SJSA1 (cell line): Measurements from ENCODE around the gene PCGF2. TPM values are rescaled to one million over a fixed set of nuclear protein-coding genes. Genes with fewer than 3 reads are reported as not detected.

Experiments
- total RNA-seq: library from RNA; depleted of rRNA; stranded (reverse); fragments of >200 nt; shearing (Covaris generic); gene quantifications from 2 replicates; pipeline ENCODE4 v1.2.3, GENCODE V29; 2014; rRNA removed

PCGF2 gene
- total RNA-seq, 1 experiment from 2014 or later: 3.6 TPM

Other genes with a start within 250 kb of the PCGF2 start
- not detected in 2 replicates for gene SRCIN1, start 142.4 kb downstream of the PCGF2 start, total RNA-seq
- gene EPOP, start 73.4 kb downstream of the PCGF2 start, total RNA-seq: 0.09 and 0.29 TPM in 2 replicates
- gene MLLT6, start 43.1 kb downstream of the PCGF2 start, total RNA-seq: 8.6 and 11.7 TPM in 2 replicates
- gene CISD3, start 18.0 kb downstream of the PCGF2 start, total RNA-seq: 2.2 and 6.1 TPM in 2 replicates
- gene PSMB3, start 4.4 kb upstream of the PCGF2 start, total RNA-seq: 297 and 448 TPM in 2 replicates
- gene PIP4K2B, start 51.2 kb upstream of the PCGF2 start, total RNA-seq: 37.0 and 47.9 TPM in 2 replicates
- 6.6 and 11.3 TPM in 2 replicates for gene CWC25, start 77.0 kb upstream of the PCGF2 start, total RNA-seq
- gene RPL23, start 105.4 kb upstream of the PCGF2 start, total RNA-seq: 817 and 952 TPM in 2 replicates
- 146 and 174 TPM in 2 replicates for gene LASP1, start 121.7 kb upstream of the PCGF2 start, total RNA-seq
- gene FBXO47, start 219.1 kb upstream of the PCGF2 start, total RNA-seq: not detected in 2 replicates